DND-41 (cell line): Measurements from ENCODE around the gene EAF2.
"Not testable (repeated sequence)": the region's sequence is repeated elsewhere in the genome, so short reads cannot be mapped to it uniquely, and the experiment has no call there.

Experiments
- CTCF ChIP-seq: IDR thresholded peaks from 2 replicates; pipeline ENCODE4 v1.5.1; 2012; ENCODE audit warnings: borderline replicate concordance, low read length, moderate library complexity, mild to moderate bottlenecking; ENCODE audit not compliant: poor library complexity, severe bottlenecking; ENCODE audit errors: extremely low read depth
- EZH2 ChIP-seq: IDR thresholded peaks from 3 replicates; pipeline ENCODE4 v1.6.1; 2012; ENCODE audit warnings: borderline replicate concordance, low read depth, mild to moderate bottlenecking, moderate library complexity, low read length, inconsistent platforms; ENCODE audit not compliant: severe bottlenecking

GRCh38 chr3:121863247-121863646 lies 28.2 kb downstream of the EAF2 start:
- not testable (repeated sequence) for TF ChIP-seq CTCF, EZH2
